Spleen (tissue), 11 donors: Measurements from ENCODE around the gene PHYKPL. TPM values are rescaled to one million over a fixed set of nuclear protein-coding genes. Genes with fewer than 3 reads are reported as not detected.
"Not testable (repeated sequence)": the region's sequence is repeated elsewhere in the genome, so short reads cannot be mapped to it uniquely, and the experiment has no call there.

Experiments
- DNase-seq: peaks from one replicate; pipeline ENCODE4 v3.0.0-alpha.2; 2020
- H3K27ac ChIP-seq, 8 donors: fragments of 200-600 bp; sonication (generic) in 7 of 8; 1 replicate in 4 of 8; 2 replicates in 4 of 8; pipeline versions ENCODE4 v1.5.0 to v1.8.0; 2016 to 2021; ENCODE audit warnings: inconsistent platforms in 4 of 8, mild to moderate bottlenecking in 4 of 8, moderate library complexity in 1 of 8
- H3K27me3 ChIP-seq, 7 donors: fragments of 200-600 bp; sonication (generic) in 6 of 7; replicated peaks in 1 of 7; 1 replicate in 4 of 7; 2 replicates in 3 of 7; pipeline versions ENCODE4 v1.5.0 to v1.8.0; 2016 to 2021; ENCODE audit warnings: inconsistent platforms in 3 of 7, mild to moderate bottlenecking in 1 of 7
- H3K36me3 ChIP-seq, 6 donors: fragments of 200-600 bp; sonication (generic) in 5 of 6; 1 replicate in 4 of 6; 2 replicates in 2 of 6; pipeline versions ENCODE4 v1.5.0 to v1.8.0; 2016 to 2021; ENCODE audit warnings: inconsistent platforms in 2 of 6
- H3K4me1 ChIP-seq, 6 donors: fragments of 200-600 bp; sonication (generic) in 5 of 6; 1 replicate in 3 of 6; 2 replicates in 3 of 6; pipeline versions ENCODE4 v1.5.0 to v1.8.0; 2016 to 2021; ENCODE audit warnings: inconsistent platforms in 3 of 6
- H3K4me3 ChIP-seq, 8 donors: fragments of 200-600 bp; sonication (generic) in 7 of 8; 1 replicate in 4 of 8; 2 replicates in 4 of 8; pipeline versions ENCODE4 v1.5.0 to v1.8.0; 2016 to 2021; ENCODE audit warnings: inconsistent platforms in 4 of 8, mild to moderate bottlenecking in 4 of 8, moderate library complexity in 2 of 8
- H3K9me3 ChIP-seq, 8 donors: fragments of 200-600 bp; sonication (generic) in 7 of 8; 1 replicate in 4 of 8; 2 replicates in 4 of 8; pipeline versions ENCODE4 v1.5.0 to v1.8.0; 2016 to 2021; ENCODE audit warnings: inconsistent platforms in 4 of 8
- POLR2A ChIP-seq, 3 donors: fragments of 450-650 bp; IDR thresholded peaks; one replicate each; pipeline ENCODE4 v1.5.1; 2017; ENCODE audit warnings: antibody characterized with exemption in 3 of 3, mild to moderate bottlenecking in 1 of 3
- POLR2AphosphoS5 ChIP-seq, 3 donors: sonication (generic); formaldehyde crosslinking; IDR thresholded peaks; one replicate each; pipeline ENCODE4 v1.5.1; 2017; ENCODE audit warnings: antibody characterized with exemption in 3 of 3
- WGBS, 5 donors: extraction: QIAGEN DNeasy Blood & Tissue Kit in 3 of 5; methylation state at CpG; one replicate each; pipeline versions ENCODE4 v1.1.5 to v1.1.7; 2013 to 2018; 5-methylcytosine and 5-hydroxymethylcytosine counted together
- intact Hi-C: fragments of 100-400 bp; cut with DNase I; formaldehyde crosslinking; loops from one replicate; pipeline ENCODE4 v1.15.0; 2023; ENCODE audit warnings: low total_unique reads
- polyA plus RNA-seq, 3 donors: library from polyadenylated mRNA; stranded (reverse); fragments of 200-250 nt; gene quantifications; one replicate each; pipeline ENCODE4 v1.2.1, GENCODE V29; 2013
- total RNA-seq, 7 donors: library from RNA; depleted of rRNA in 3 of 7; stranded (reverse); fragments of >200 nt in 3 of 7; fragmentation: NEBNext Ultra II Directional in 4 of 7; extraction: Animal tissue kit (Norgen Biotek cat#: 25700) in 4 of 7; gene quantifications; one replicate each; pipeline versions ENCODE4 v1.1.0 to v1.2.1, GENCODE V29; 2016 to 2021
- TF ChIP-seq, protein P1 (sequence below), 11 experiments: fragments of 200-600 bp in 7 of 11; fragments of 450-650 bp in 4 of 11; sonication (generic) in 4 of 11; IDR thresholded peaks in 8 of 11; conservative IDR thresholded peaks in 3 of 11; 1 replicate in 7 of 11; 2 replicates in 4 of 11; pipeline versions ENCODE4 v1.4.0 to v1.8.0; 2016 to 2021; ENCODE audit warnings: antibody characterized with exemption in 11 of 11, inconsistent platforms in 4 of 11, mild to moderate bottlenecking in 1 of 11
- donor health status: healthy with polysubstance abuse.
- donor health status: DM: no; HTN: no; CAD: no; lungs with moderate emphysema.
- donor health status: DM: no; HTN: no; CAD: no.
- donor health status: Bipolar disorder and iron deficiency.
- donor health status: healthy.
- donor health status: DM: no; HTN: no; CAD: no.
- donor health status: DM: yes; HTN: yes; CAD: no.

The PHYKPL gene
- total and polyA plus RNA-seq, 10 donors: 46.9 to 209 (median 105) TPM

DNA sequence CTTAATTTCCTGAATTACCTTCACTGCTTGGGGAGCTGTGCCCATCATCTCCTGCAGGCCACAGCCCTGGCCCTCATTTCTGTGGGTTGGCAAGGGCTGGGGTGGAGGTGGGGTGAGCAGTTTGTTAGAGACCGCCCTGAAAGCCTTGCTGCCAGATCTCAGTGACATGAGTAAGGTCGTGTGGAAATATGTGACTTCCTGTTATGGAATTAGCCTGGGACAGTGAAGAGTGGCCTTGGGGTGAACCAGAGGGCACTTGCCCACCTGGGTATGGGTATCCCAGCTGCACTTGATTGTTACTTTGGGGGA is 30.7 kb downstream of the PHYKPL start:
- intact Hi-C loops: no loop called here
- H3K9me3 ChIP-seq: no peaks in the 10 kb centered on the region
- TF ChIP-seq POLR2A (IDR thresholded peaks at IDR 0.05): no peak
- peak in 2 of 3 donors; percentile 28 to 34 for TF ChIP-seq POLR2AphosphoS5 (IDR thresholded peaks at IDR 0.05)
- no peak for DNase-seq
- WGBS, 5 donors: 16 to 44% (median 17%) methylated on average over 2 of the region's 2 CpGs
- no peak overlapping the region for H3K4me3 ChIP-seq
- peaks cover 0 to 11% (median 6%) of the 10 kb centered on the region in 6 donors for H3K36me3 ChIP-seq
- no peaks in the 10 kb centered on the region for H3K27me3 ChIP-seq
- peak overlapping the region in 5 of 8 donors; percentile 30 to 69 (median 63) for H3K27ac ChIP-seq
- H3K4me1 ChIP-seq: peaks cover 13 to 50% (median 38%) of the 10 kb centered on the region in 6 donors

GRCh38 chr5:178201221-178201926 is 31.2 kb downstream of the PHYKPL start:
- WGBS, 5 donors: 84 to 89% (median 88%) methylated on average over 14 of the region's 14 CpGs
- TF ChIP-seq, protein P1, sequence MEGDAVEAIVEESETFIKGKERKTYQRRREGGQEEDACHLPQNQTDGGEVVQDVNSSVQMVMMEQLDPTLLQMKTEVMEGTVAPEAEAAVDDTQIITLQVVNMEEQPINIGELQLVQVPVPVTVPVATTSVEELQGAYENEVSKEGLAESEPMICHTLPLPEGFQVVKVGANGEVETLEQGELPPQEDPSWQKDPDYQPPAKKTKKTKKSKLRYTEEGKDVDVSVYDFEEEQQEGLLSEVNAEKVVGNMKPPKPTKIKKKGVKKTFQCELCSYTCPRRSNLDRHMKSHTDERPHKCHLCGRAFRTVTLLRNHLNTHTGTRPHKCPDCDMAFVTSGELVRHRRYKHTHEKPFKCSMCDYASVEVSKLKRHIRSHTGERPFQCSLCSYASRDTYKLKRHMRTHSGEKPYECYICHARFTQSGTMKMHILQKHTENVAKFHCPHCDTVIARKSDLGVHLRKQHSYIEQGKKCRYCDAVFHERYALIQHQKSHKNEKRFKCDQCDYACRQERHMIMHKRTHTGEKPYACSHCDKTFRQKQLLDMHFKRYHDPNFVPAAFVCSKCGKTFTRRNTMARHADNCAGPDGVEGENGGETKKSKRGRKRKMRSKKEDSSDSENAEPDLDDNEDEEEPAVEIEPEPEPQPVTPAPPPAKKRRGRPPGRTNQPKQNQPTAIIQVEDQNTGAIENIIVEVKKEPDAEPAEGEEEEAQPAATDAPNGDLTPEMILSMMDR (IDR thresholded peaks at IDR 0.05 in 8 of 11, conservative IDR thresholded peaks at IDR 0.05 in 3 of 11): no peak
- TF ChIP-seq POLR2A (IDR thresholded peaks at IDR 0.05) (no peak), POLR2AphosphoS5 (IDR thresholded peaks at IDR 0.05) (no peak)
- H3K27ac ChIP-seq: peak overlapping the region in 2 of 8 donors; percentile 60 to 69
- H3K4me1 ChIP-seq: peaks cover 9 to 45% (median 33%) of the 10 kb centered on the region in 6 donors
- intact Hi-C loops: no loop called here
- no peak for DNase-seq
- no peak overlapping the region for H3K4me3 ChIP-seq
- H3K27me3 ChIP-seq: no peaks in the 10 kb centered on the region
- no peaks in the 10 kb centered on the region for H3K9me3 ChIP-seq
- peaks cover 0 to 6% (median 1%) of the 10 kb centered on the region in 6 donors for H3K36me3 ChIP-seq

GRCh38 chr5:178199581-178200434 is 32.8 kb downstream of the PHYKPL start:
- no peak for DNase-seq
- H3K4me1 ChIP-seq: peaks cover 0 to 34% (median 22%) of the 10 kb centered on the region in 6 donors
- no peak for TF ChIP-seq POLR2A (IDR thresholded peaks at IDR 0.05)
- no peak for TF ChIP-seq POLR2AphosphoS5 (IDR thresholded peaks at IDR 0.05)
- TF ChIP-seq, protein P1 (IDR thresholded peaks at IDR 0.05 in 8 of 11, conservative IDR thresholded peaks at IDR 0.05 in 3 of 11): no peak
- no peak overlapping the region for H3K27ac ChIP-seq
- intact Hi-C loops: no loop called here
- no peaks in the 10 kb centered on the region for H3K27me3 ChIP-seq
- WGBS, 5 donors: 66 to 78% (median 71%) methylated on average over 12 of the region's 12 CpGs
- H3K36me3 ChIP-seq: no peaks in the 10 kb centered on the region
- no peaks in the 10 kb centered on the region for H3K9me3 ChIP-seq
- H3K4me3 ChIP-seq: no peak overlapping the region

- H3K27ac ChIP-seq: no peak overlapping the region
- no peaks in the 10 kb centered on the region for H3K9me3 ChIP-seq
- 52 to 76% (median 64%) methylated on average over 11 of the region's 11 CpGs for WGBS, 5 donors
- no peak overlapping the region for H3K4me3 ChIP-seq
- H3K36me3 ChIP-seq: no peaks in the 10 kb centered on the region
- no peak for DNase-seq
- no peak for TF ChIP-seq POLR2AphosphoS5 (IDR thresholded peaks at IDR 0.05)
- no peak for TF ChIP-seq POLR2A (IDR thresholded peaks at IDR 0.05)
- intact Hi-C loops: no loop called here
- peaks cover 0 to 8% (median 0%) of the 10 kb centered on the region in 7 donors for H3K27me3 ChIP-seq
- peaks cover 0 to 38% (median 22%) of the 10 kb centered on the region in 6 donors for H3K4me1 ChIP-seq
Measured at GRCh38 chr5:178198706-178199105, 33.9 kb downstream of the PHYKPL start.

- H3K9me3 ChIP-seq, H3K4me3 ChIP-seq, DNase-seq, H3K27ac ChIP-seq, intact Hi-C loops, H3K36me3 ChIP-seq: not testable (repeated sequence)
- peaks cover 0 to 41% (median 22%) of the 10 kb centered on the region in 6 donors for H3K4me1 ChIP-seq
- 70 to 88% (median 73%) methylated on average over 10 to 11 of the region's 11 CpGs for WGBS, 5 donors
- peaks cover 0 to 13% (median 0%) of the 10 kb centered on the region in 7 donors for H3K27me3 ChIP-seq
Measured at GRCh38 chr5:178198151-178198550, 34.5 kb downstream of the PHYKPL start.
